Stimulated activated CD4-positive, alpha-beta T cell treated with anti-CD3 and anti-CD28 coated beads, Interleukin-4, amount 100 ng/mL, for 48 hours (primary cell): ENCODE measurements around the gene AIRE.
"Not testable (repeated sequence)": the region's sequence is repeated elsewhere in the genome, so short reads cannot be mapped to it uniquely, and the experiment has no call there.

Experiments used
- DNase-seq, 2 donors: peaks; one replicate each; pipeline ENCODE4 v3.0.0-alpha.2; 2020; ENCODE audit warnings: low read depth in 2 of 2

Gene AIRE

DNA sequence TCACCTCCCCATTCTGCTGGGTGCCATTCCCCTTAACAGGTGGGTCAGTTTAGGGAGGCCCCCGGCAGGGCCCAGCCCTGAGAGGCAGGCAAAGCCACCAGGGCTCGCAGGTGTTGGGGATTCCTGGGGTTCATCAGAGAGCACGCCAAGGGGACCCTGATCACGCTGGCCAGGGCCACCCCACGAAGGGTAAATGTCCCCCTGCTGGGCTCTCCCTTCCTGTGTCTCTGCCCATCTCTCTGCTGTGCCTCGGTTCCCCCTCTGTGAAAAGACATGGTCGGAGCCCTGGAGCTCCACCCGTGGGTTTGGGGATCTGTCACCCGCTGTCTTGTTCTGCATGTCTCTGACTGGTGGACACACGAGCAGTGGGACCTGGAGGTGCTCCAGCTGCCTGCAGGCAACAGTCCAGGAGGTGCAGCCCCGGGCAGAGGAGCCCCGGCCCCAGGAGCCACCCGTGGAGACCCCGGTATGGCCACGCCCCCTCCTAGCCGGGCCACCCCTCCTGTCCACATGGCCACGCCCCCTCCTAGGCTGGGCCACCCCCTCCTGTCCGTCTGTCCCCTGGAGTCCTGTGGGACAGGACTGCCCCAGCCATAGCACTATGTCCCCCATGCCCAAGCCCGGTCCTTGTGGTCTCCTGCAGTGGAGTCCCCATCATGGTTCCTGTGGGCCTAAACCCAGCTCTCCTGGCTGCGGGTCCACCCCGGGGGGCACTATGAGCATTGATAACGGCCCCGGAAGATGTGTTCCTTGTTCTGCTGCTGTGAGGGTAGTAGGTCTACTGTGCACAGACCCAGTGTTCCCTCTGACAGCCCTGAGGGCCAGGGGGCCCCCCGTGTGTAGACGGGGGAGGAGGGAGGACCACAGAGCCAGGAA is 6.5 kb downstream of the AIRE start:
- DNase-seq: no peak

DNA sequence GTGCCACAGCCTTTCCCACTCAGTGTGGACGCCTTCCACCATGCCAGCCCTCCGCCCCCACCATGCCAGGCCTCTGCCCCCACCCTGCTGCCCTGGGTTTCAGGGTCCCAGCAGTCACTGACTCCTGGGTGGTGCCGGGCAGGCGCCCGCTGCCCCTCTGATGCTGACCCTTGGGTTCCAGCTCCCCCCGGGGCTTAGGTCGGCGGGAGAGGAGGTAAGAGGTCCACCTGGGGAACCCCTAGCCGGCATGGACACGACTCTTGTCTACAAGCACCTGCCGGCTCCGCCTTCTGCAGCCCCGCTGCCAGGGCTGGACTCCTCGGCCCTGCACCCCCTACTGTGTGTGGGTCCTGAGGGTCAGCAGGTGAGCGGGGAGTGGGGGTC is 7.1 kb downstream of the AIRE start:
- DNase-seq: no peak

DNA sequence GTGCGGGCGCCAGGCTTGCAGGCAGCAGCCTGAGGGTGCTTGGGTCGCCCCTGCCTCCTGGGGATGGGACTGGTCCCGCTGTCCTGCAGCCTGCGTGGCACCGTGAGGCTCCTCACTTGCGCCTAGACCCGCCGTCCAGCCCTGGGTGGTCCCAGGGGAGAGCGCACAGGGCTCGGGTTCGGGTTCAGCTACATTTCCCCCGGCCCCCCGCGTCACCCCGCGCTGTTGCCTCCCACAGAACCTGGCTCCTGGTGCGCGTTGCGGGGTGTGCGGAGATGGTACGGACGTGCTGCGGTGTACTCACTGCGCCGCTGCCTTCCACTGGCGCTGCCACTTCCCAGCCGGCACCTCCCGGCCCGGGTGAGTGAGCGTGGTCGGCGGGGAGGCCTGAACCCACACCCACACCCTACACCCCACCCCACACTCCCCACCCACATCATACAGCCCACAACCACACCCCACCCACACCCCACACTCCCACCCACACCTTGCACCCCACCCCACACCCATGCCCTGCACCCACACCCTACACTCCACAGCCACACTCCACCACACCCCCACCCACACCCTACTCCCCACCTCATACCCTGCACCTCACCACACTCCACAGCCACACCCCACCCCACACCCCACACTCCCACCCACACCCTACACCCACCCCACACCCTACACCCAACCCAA is 8.0 kb downstream of the AIRE start:
- no peak for DNase-seq

GRCh38 chr21:44294391-44295162 is 8.9 kb downstream of the AIRE start:
- DNase-seq: no peak

DNA sequence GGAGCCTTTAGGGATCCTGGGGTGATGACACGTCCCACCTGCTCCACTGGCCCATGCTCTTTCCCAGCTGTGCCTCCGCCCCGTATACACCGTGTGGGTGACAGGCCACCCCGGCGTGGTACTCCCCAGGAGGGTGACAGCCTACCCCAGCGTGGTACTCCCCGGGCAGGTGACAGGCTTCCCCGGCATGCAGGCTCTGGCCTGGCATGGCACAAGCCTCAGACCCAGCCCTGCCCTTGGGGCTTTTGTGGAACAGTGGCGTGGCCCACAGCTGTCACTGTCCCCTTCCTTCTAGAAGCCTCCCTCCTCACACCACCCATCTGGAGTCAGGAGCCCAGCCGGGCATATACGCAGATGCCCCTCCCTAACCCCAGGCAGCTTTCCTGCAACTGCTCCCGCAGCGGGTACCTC is 9.5 kb downstream of the AIRE start:
- DNase-seq: no peak

GRCh38 chr21:44295646-44296045 is 10.0 kb downstream of the AIRE start:
- no peak for DNase-seq

GRCh38 chr21:44296103-44296519 is 10.4 kb downstream of the AIRE start:
- DNase-seq: no peak

GRCh38 chr21:44296916-44297315 is 11.2 kb downstream of the AIRE start:
- DNase-seq: no peak

GRCh38 chr21:44297525-44298290 is 12.0 kb downstream of the AIRE start:
- peak; percentile 72 to 76 for DNase-seq

GRCh38 chr21:44298301-44298700 is 12.6 kb downstream of the AIRE start:
- no peak for DNase-seq

DNA sequence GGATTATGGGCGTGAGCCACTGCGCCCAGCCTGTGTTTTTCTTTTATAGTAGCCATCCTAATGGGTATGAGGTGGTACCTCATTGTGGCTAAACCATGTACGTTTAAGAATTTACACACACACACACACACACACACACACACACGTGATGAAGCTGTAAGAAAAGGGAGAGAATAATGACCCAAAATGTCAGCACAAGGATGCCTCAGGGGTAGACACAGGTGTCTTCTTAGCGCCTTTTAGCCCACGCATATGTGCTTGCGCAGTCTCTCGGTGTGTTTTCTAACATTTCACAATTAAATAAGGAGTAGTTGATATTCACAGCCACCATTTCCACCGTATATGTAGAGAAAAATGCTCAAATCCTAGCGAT is 13.4 kb downstream of the AIRE start:
- no peak for DNase-seq

GRCh38 chr21:44299458-44300261 is 14.0 kb downstream of the AIRE start, which contains the start of gene PFKL:
TSS of gene PFKL (plus strand) at chr21:44300053. CDS start at chr21:44300106, 53 bp downstream.
- DNase-seq: peak; percentile 58 to 60

DNA sequence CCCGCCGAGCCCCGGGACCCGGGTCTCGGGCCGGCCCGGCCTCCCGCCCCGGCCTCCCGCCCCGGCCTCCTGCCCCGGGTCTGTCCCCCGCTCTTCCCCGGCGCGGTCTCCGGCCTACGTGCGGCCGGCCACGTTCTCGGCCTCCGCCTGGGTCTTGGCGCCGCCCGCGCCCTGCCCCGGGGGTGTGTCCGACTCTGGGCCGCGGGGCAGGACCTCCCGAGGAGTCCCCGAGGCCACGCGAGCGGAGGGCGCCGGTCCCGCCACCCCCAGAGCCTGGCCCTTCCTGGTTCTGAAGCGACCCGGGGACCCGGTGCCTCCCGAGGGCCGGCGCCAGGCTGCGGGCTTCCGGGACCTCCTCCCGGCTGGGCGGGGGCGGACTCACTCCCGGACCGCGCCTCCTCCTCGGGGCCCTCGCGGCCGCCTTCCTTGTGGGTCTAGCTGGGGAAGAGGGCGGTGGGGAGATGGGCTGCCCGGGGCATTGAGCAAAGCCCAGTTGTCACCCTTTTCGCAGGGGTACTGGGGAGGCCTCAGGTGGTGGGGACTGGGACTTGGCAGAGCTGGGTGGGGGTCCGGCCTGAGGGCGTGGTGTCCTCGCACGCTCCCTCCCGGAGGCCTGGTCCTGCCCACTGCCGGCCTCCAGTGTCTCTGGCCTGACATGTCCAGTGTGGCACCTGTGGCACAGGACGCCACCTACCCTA is 14.7 kb downstream of the AIRE start:
- DNase-seq: peak; percentile 48 to 61

GRCh38 chr21:44301141-44301540 is 15.5 kb downstream of the AIRE start:
- DNase-seq: no peak

DNA sequence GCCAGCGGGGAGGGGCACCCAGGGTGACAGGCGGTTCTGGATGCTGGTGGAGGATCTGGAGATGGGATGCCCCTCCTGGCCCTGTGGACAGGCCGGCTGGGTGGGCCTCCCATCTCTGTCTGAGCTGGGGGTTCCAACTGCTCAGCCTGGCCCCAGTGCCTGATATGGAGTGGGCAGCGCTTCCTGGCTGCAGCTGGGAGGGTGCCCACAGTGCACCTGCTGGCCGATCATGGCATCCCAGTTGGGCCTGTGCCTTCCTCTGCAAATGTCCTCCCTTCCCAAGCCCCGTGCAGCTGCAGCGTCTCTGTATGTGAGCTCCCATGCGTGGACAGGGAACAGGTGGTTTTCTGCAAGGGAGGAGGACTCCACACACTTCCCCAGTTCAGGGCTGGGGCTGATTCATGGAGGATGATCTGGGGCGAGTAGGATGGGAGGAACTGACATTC is 16.3 kb downstream of the AIRE start:
- DNase-seq: no peak

DNA sequence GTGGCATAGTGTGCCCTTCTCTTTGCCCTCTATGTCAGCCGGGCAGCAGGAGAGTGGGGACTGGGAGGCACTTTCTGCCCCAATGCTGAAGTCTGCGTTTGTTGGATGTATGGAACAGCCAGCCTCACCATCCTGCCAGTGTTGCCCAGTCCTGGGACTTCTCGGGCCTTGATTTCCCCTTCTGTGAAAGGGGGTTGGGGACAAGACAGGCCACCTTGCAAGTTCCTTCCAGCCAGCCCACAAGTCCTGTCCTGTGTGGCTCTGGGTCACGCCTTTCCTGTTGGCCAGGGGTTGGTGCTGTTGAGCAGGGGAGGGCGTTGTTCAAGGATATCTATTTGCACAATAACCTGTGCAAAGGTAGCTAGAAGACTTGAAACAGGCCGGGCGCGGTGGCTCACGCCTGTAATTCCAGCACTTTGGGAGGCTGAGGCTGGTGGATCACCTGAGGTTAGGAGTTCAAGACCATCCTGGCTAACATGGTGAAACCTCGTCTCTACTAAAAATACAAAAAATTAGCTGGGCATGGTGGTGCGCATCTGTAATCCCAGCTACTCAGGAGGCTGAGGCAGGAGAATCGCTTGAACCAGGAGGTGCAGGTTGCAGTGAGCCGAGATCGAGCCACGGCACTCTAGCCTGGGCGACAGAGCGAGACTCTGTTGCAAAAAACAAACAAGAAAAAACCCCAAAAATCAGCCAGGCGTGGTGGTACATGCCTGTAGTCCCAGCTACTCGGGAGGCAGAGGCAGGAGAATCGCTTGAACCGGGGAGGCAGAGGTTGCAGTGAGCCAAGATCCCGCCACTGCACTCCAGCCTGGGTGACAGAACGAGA is 17.1 kb downstream of the AIRE start:
- DNase-seq: not testable (repeated sequence)

DNA sequence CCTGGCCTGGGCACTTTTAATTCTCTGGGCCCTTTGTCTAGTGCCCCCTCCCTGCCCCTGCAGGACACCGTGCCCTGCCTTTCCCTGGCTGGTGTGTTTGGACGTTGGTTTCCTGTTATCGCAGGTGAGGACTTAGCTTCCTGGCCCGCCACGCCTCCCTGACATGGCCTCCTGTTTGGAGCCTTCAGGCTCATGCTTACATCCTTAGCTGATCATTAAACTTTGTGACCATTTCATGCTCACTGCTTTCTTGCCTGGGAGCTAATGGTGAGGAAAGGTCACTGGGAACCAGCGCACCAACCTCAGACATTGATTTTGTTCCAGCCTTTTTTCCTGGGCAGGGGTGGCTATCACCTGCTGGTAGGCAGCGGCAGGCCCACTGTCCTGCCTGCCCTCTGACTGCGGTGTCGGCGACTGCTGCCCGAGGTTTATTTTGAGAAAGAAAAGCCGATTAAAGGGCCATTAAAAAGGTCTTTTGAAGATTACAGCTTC is 17.9 kb downstream of the AIRE start:
- no peak for DNase-seq

- no peak for DNase-seq
These were observed 18.4 kb downstream of the AIRE start for GRCh38 chr21:44304011-44304616.
